Fibroblast of peridontal ligament (primary cell): ENCODE results near the gene XIRP2.

Source experiments
- DNase-seq: peaks from one replicate; pipeline ENCODE4 v3.0.0-alpha.2; 2010; ENCODE audit errors: extremely low read depth

XIRP2 gene

GRCh38 chr2:167134381-167135072 is 246.2 kb downstream of the XIRP2 start:
- DNase-seq = peak; percentile 72

GRCh38 chr2:167135706-167136105 is 247.4 kb downstream of the XIRP2 start:
- no peak for DNase-seq

- DNase-seq = no peak
Observed at GRCh38 chr2:167136879-167137596, 248.8 kb downstream of the XIRP2 start.

- no peak for DNase-seq
Observed at GRCh38 chr2:167140330-167140729, 252.1 kb downstream of the XIRP2 start.

- DNase-seq = peak; percentile 98
Observed at GRCh38 chr2:167140767-167141166, 252.5 kb downstream of the XIRP2 start.

GRCh38 chr2:167142554-167142953 is 254.3 kb downstream of the XIRP2 start:
- no peak for DNase-seq

GRCh38 chr2:167144179-167144898 is 256.1 kb downstream of the XIRP2 start:
- DNase-seq = peak; percentile 21

GRCh38 chr2:167147271-167147941 is 259.1 kb downstream of the XIRP2 start:
- DNase-seq = no peak

- no peak for DNase-seq
Observed at GRCh38 chr2:167151894-167152293, 263.6 kb downstream of the XIRP2 start.

GRCh38 chr2:167157523-167157922 is 269.2 kb downstream of the XIRP2 start:
- peak; percentile 57 for DNase-seq

GRCh38 chr2:167177196-167177595 is 288.9 kb downstream of the XIRP2 start:
- DNase-seq = peak; percentile 68

- DNase-seq = peak; percentile 76
Observed at GRCh38 chr2:167181134-167181533, 292.9 kb downstream of the XIRP2 start.

GRCh38 chr2:167181688-167182087 is 293.4 kb downstream of the XIRP2 start:
- DNase-seq = no peak

- DNase-seq = no peak
Observed at GRCh38 chr2:167182403-167182802, 294.1 kb downstream of the XIRP2 start.

GRCh38 chr2:167183931-167184330 is 295.7 kb downstream of the XIRP2 start:
- no peak for DNase-seq

- no peak for DNase-seq
Observed at GRCh38 chr2:167186465-167186864, 298.2 kb downstream of the XIRP2 start.

GRCh38 chr2:167187049-167187727 is 298.9 kb downstream of the XIRP2 start:
- no peak for DNase-seq

- peak; percentile 62 for DNase-seq
Observed at GRCh38 chr2:167187978-167188967, 300.0 kb downstream of the XIRP2 start.

GRCh38 chr2:167190053-167190452 is 301.8 kb downstream of the XIRP2 start:
- DNase-seq = peak; percentile 92

- DNase-seq = no peak
Observed at GRCh38 chr2:167191588-167191987, 303.3 kb downstream of the XIRP2 start.
